GM12878 (cell line): ENCODE results near the gene TRABD2B. TPM values are rescaled to one million over a fixed set of nuclear protein-coding genes. Genes with fewer than 3 reads are reported as not detected.

Source experiments
- ATAC-seq: fragments of 200-7000 bp; cut with Tn5 transposase; 3 replicates; pipeline ENCODE4 v1.9.1; 2020; ENCODE audit warnings: mild to moderate bottlenecking, moderate library complexity
- BruUV-seq: library from RNA; stranded (reverse); fragments of 400-500 nt; replicated peaks from 2 replicates; lab custom pipeline; 2021; lab: Mats Ljungman, UMichigan
- CTCF ChIA-PET: fragments of 300-600 bp; sonication (Branson Sonifier 250); formaldehyde crosslinking; extraction: SDS; loops from one replicate; lab custom pipeline; 2021; ENCODE audit warnings: inconsistent platforms; lab: Yijun Ruan, JAX
- POLR2A ChIA-PET: fragments of 350-600 bp; formaldehyde crosslinking; extraction: SDS; loops from one replicate; lab custom pipeline; 2021; ENCODE audit warnings: inconsistent platforms; lab: Charles Lee
- RAD21 ChIA-PET: fragments of 300-600 bp; sonication (Branson Sonifier 250); formaldehyde crosslinking; loops from one replicate; lab custom pipeline; 2023; ENCODE audit warnings: antibody characterized with exemption; ENCODE audit not compliant: unreplicated experiment; lab: Charles Lee
- SMC1A ChIA-PET: fragments of 300-600 bp; sonication (Branson Sonifier 250); formaldehyde crosslinking; loops from one replicate; lab custom pipeline; 2023; ENCODE audit not compliant: unreplicated experiment, uncharacterized antibody; lab: Charles Lee
- DNase-seq: peaks from one replicate; pipeline ENCODE4 v3.0.0-alpha.2; 2011; ENCODE audit warnings: low read depth, low spot score
- FAIRE-seq: peaks from 3 replicates; lab custom pipeline; 2011; peaks lifted over from hg19 to GRCh38; lab: Jason Lieb, UNC
- H2AFZ ChIP-seq: 2 replicates; pipeline ENCODE4 v1.6.0; 2011; ENCODE audit warnings: low read depth, low read length, control low read depth; ENCODE audit not compliant: control insufficient read depth
- H3K27ac ChIP-seq: 2 replicates; pipeline ENCODE4 v1.5.1; 2011; ENCODE audit warnings: control low read depth; ENCODE audit not compliant: control insufficient read depth, insufficient read depth
- H3K27me3 ChIP-seq, 2 experiments: replicated peaks in 1 of 2; 2 replicates each; pipeline versions ENCODE4 v1.6.0 to v1.6.1; 2011; ENCODE audit warnings: low read length in 1 of 2; ENCODE audit not compliant: control insufficient read depth in 2 of 2, insufficient read depth in 2 of 2
- H3K36me3 ChIP-seq, 2 experiments: 2 replicates each; pipeline ENCODE4 v1.5.1; 2011; ENCODE audit warnings: low read length in 1 of 2; ENCODE audit not compliant: control insufficient read depth in 2 of 2, insufficient read depth in 2 of 2
- H3K4me1 ChIP-seq: 2 replicates; pipeline ENCODE4 v1.6.1; 2011; ENCODE audit warnings: mild to moderate bottlenecking, low read length, moderate library complexity, mixed read lengths; ENCODE audit not compliant: control insufficient read depth, insufficient read depth
- H3K4me2 ChIP-seq: 2 replicates; pipeline ENCODE4 v1.6.0; 2011; ENCODE audit warnings: control low read depth; ENCODE audit not compliant: control insufficient read depth, insufficient read depth
- H3K4me3 ChIP-seq: fragments of 200-600 bp; sonication (generic); 2 replicates; pipeline ENCODE4 v1.5.1; 2016
- H3K79me2 ChIP-seq: 2 replicates; pipeline ENCODE4 v1.6.0; 2011; ENCODE audit warnings: low read length; ENCODE audit not compliant: control insufficient read depth, insufficient read depth
- H3K9ac ChIP-seq: 2 replicates; pipeline ENCODE4 v1.8.0; 2011; ENCODE audit warnings: low read length, control low read depth, mixed read lengths; ENCODE audit not compliant: control insufficient read depth, insufficient read depth
- H3K9me3 ChIP-seq: replicated peaks from 3 replicates; pipeline ENCODE4 v1.5.1; 2011; ENCODE audit warnings: mild to moderate bottlenecking, low read length; ENCODE audit not compliant: control insufficient read depth, insufficient read depth
- H4K20me1 ChIP-seq: 2 replicates; pipeline ENCODE4 v1.6.0; 2011; ENCODE audit not compliant: control insufficient read depth, insufficient read depth
- ASH2L ChIP-seq: fragments of 300-600, 200-600 bp; sonication (generic); IDR thresholded peaks from 2 replicates; pipeline ENCODE4 v1.6.1; 2017; ENCODE audit warnings: low read depth, mild to moderate bottlenecking, borderline replicate concordance
- ATF7 ChIP-seq: fragments of 450-650 bp; IDR thresholded peaks from 2 replicates; pipeline ENCODE4 v1.6.1; 2016; ENCODE audit warnings: low read depth, mild to moderate bottlenecking
- DPF2 ChIP-seq: fragments of 450-650 bp; IDR thresholded peaks from 2 replicates; pipeline ENCODE4 v1.6.1; 2017; ENCODE audit warnings: mild to moderate bottlenecking
- ELK1 ChIP-seq: IDR thresholded peaks from 2 replicates; pipeline ENCODE4 v1.6.1; 2012; ENCODE audit warnings: low read depth, low read length, improper control_type of control experiment
- IRF4 ChIP-seq: IDR thresholded peaks from 2 replicates; pipeline ENCODE4 v1.6.1; 2011; ENCODE audit warnings: low read depth, low read length
- KAT2A ChIP-seq: conservative IDR thresholded peaks from 2 replicates; pipeline ENCODE4 v1.6.1; 2011; ENCODE audit warnings: low read depth, low read length; ENCODE audit not compliant: control insufficient read depth
- NFIC ChIP-seq: IDR thresholded peaks from 2 replicates; pipeline ENCODE4 v1.6.1; 2012; ENCODE audit warnings: low read depth, mild to moderate bottlenecking, inconsistent platforms, low read length, moderate library complexity
- POU2F2 ChIP-seq: IDR thresholded peaks from 3 replicates; pipeline ENCODE4 v1.6.1; 2011; ENCODE audit warnings: low read depth, mild to moderate bottlenecking, low read length, borderline replicate concordance
- PRDM15 ChIP-seq: fragments of 450-650 bp; formaldehyde crosslinking; IDR thresholded peaks from 2 replicates; pipeline ENCODE4 v1.4.0; 2020; ENCODE audit warnings: mild to moderate bottlenecking, moderate library complexity
- RAD21 ChIP-seq: IDR thresholded peaks from 2 replicates; pipeline ENCODE4 v1.6.1; 2011; ENCODE audit warnings: mild to moderate bottlenecking, low read depth, low read length, moderate library complexity; ENCODE audit not compliant: insufficient read depth
- SMAD5 ChIP-seq: IDR thresholded peaks from 2 replicates; pipeline ENCODE4 v1.6.1; 2016; ENCODE audit warnings: antibody characterized with exemption, low read depth
- USF1 ChIP-seq: IDR thresholded peaks from 2 replicates; pipeline ENCODE4 v1.6.1; 2011; ENCODE audit warnings: borderline replicate concordance, low read depth, mild to moderate bottlenecking, moderate library complexity, mixed read lengths, low read length; ENCODE audit not compliant: insufficient read depth; ENCODE audit errors: extremely low read length
- ZNF622 ChIP-seq: fragments of 450-650 bp; IDR thresholded peaks from 2 replicates; pipeline ENCODE4 v1.6.1; 2017; ENCODE audit warnings: mild to moderate bottlenecking, inconsistent platforms
- ZSCAN29 ChIP-seq: fragments of 450-650 bp; IDR thresholded peaks from 2 replicates; pipeline ENCODE4 v1.6.1; 2017; ENCODE audit warnings: mild to moderate bottlenecking, moderate library complexity
- WGBS: methylation state at CpG from one replicate; pipeline ENCODE4 v1.1.6; 2016; ENCODE audit warnings: low lambda C conversion rate; ENCODE audit not compliant: insufficient replicate concordance, insufficient coverage; ENCODE audit errors: missing lambda C conversion rate; 5-methylcytosine and 5-hydroxymethylcytosine counted together
- in situ Hi-C: fragments of 300-500 bp; cut with MboI; formaldehyde crosslinking; loops from 9 replicates; pipeline ENCODE4 v1.14.3; 2018; ENCODE audit warnings: mixed read lengths
- intact Hi-C: fragments of 100-400 bp; cut with micrococcal nuclease; formaldehyde crosslinking; loops from one replicate; pipeline ENCODE4 v1.14.2; 2022; ENCODE audit not compliant: unreplicated experiment
- polyA plus RNA-seq, 11 experiments: library from polyadenylated mRNA; depleted of rRNA in 4 of 11; unstranded in 6 of 11; stranded (reverse) in 5 of 11; fragments of >200 nt; fragmentation: Nextera tagmentation in 4 of 11; fragmentation: Illumina TruSeq in 1 of 11; extraction: Ambion mirVana in 4 of 11; extraction: Trizol in 1 of 11; gene quantifications; 1 replicate in 1 of 11; 2 replicates in 10 of 11; pipeline versions ENCODE4 v1.2.1 to v1.2.3, GENCODE V29; 2011 to 2016; ENCODE audit warnings: inconsistent platforms in 2 of 11, missing spikeins in 2 of 11, low read depth in 1 of 11
- total RNA-seq, 4 experiments: library from RNA; depleted of rRNA in 3 of 4; stranded (reverse); fragments of >200 nt in 3 of 4; fragmentation: Illumina TruSeq in 1 of 4; extraction: Trizol in 1 of 4; gene quantifications; 2 replicates each; pipeline versions ENCODE4 v1.2.1 to v1.2.3, GENCODE V29; 2013 to 2021

The TRABD2B gene
- total and polyA plus RNA-seq, 10 of the 15 experiments (the other 5 are each of a cell fraction or from before 2014, with no cell fraction given) = not detected

- no peaks in the 10 kb centered on the region for H3K36me3 ChIP-seq
- 48% methylated on average over 8 of the region's 9 CpGs for WGBS
- H4K20me1 ChIP-seq = no peaks in the 10 kb centered on the region
- TF ChIP-seq SMAD5 (no peak), ZNF622 (no peak), DPF2 (no peak), KAT2A (no peak), ASH2L (no peak), ZSCAN29 (no peak), POU2F2 (no peak), IRF4 (no peak), RAD21 (no peak), NFIC (no peak), ELK1 (no peak), ATF7 (no peak), PRDM15 (CRISPR knock-in tag) (no peak), USF1 (no peak)
- DNase-seq (no peak), ATAC-seq (no peak), FAIRE-seq (no peak)
- no peak overlapping the region for H3K27ac ChIP-seq
- no peaks in the 10 kb centered on the region for H3K79me2 ChIP-seq
- BruUV-seq = no TSS peak
- in situ Hi-C loops (no loop called here), intact Hi-C loops (no loop called here)
- no peak overlapping the region for H3K4me2 ChIP-seq
- H3K4me1 ChIP-seq = no peaks in the 10 kb centered on the region
- H3K4me3 ChIP-seq = no peak overlapping the region
- ChIA-PET CTCF (no interaction called here), RAD21 (no interaction called here), SMC1A (interaction anchor here (0.6 to 1.8 kb wide), 2 partner anchors 10 to 311 kb away, joined by 3 read pairs; no protein-coding TSS in a partner anchor), POLR2A (no interaction called here)
- no peak overlapping the region for H2AFZ ChIP-seq
- no peaks in the 10 kb centered on the region for H3K9me3 ChIP-seq
- no peaks in the 10 kb centered on the region for H3K27me3 ChIP-seq
- no peak overlapping the region for H3K9ac ChIP-seq
These were observed 254.1 kb downstream of the TRABD2B start for GRCh38 chr1:47742890-47743760.
